ENCODE results near the gene MUC4. TPM values are rescaled to one million over a fixed set of nuclear protein-coding genes. Genes with fewer than 3 reads are reported as not detected.

The MUC4 gene
- total RNA-seq, 1 experiment from 2014 or later: not detected

- Histone ChIP-seq H3K9ac (ENCODE audit: low read length) (no peak overlapping the region), H3K9me2 (replicated peaks; ENCODE audit: insufficient read depth, low read length) (no peaks in the 10 kb centered on the region), H3K4me2 (ENCODE audit: low read depth, low read length, poor library complexity, severe bottlenecking) (no peak overlapping the region), H3K36me3 (ENCODE audit: insufficient read depth, low read length) (peaks cover 9% of the 10 kb centered on the region; the same call in 1 of the 2 replicates), H4K20me1 (ENCODE audit: insufficient read depth, low read depth, low read length) (0 out of 2 replicates have a peak, but pooled peaks cover 4% of the 10 kb centered on the region), H3K27me3 (ENCODE audit: low read length) (no peaks in the 10 kb centered on the region), H3K4me3 (ENCODE audit: low read length) (no peak overlapping the region), H3K27ac (ENCODE audit: low read length) (no peak overlapping the region), H3K9me3 (ENCODE audit: low read length) (no peaks in the 10 kb centered on the region), H2AFZ (ENCODE audit: low read length) (no peak overlapping the region), H3K79me2 (ENCODE audit: low read length) (no peaks in the 10 kb centered on the region), H3K4me1 (ENCODE audit: low read length) (no peaks in the 10 kb centered on the region)
- no peak for DNase-seq
These were observed 111.9 kb downstream of the MUC4 start for GRCh38 chr3:195699860-195700259.

- Histone ChIP-seq H3K27me3 (ENCODE audit: low read length) (no peaks in the 10 kb centered on the region), H3K9ac (ENCODE audit: low read length) (no peak overlapping the region), H3K9me2 (replicated peaks; ENCODE audit: insufficient read depth, low read length) (no peaks in the 10 kb centered on the region), H2AFZ (ENCODE audit: low read length) (no peak overlapping the region), H3K4me2 (ENCODE audit: low read depth, low read length, poor library complexity, severe bottlenecking) (no peak overlapping the region), H3K4me3 (ENCODE audit: low read length) (no peak overlapping the region), H3K9me3 (ENCODE audit: low read length) (no peaks in the 10 kb centered on the region), H4K20me1 (ENCODE audit: insufficient read depth, low read depth, low read length) (0 out of 2 replicates have a peak, but pooled peaks cover 4% of the 10 kb centered on the region), H3K4me1 (ENCODE audit: low read length) (no peaks in the 10 kb centered on the region), H3K79me2 (ENCODE audit: low read length) (no peaks in the 10 kb centered on the region), H3K36me3 (ENCODE audit: insufficient read depth, low read length) (peaks cover 12% of the 10 kb centered on the region), H3K27ac (ENCODE audit: low read length) (no peak overlapping the region)
- no peak for DNase-seq
These were observed 112.3 kb downstream of the MUC4 start for GRCh38 chr3:195699388-195699771.

GRCh38 chr3:195698647-195699387 lies 112.9 kb downstream of the MUC4 start:
- DNase-seq: no peak
- no peak overlapping the region for H3K4me2 ChIP-seq (ENCODE audit: low read depth, low read length, poor library complexity, severe bottlenecking)
- no peak overlapping the region for H2AFZ ChIP-seq (ENCODE audit: low read length)
- H4K20me1 ChIP-seq (ENCODE audit: insufficient read depth, low read depth, low read length): no peaks in the 10 kb centered on the region
- no peaks in the 10 kb centered on the region for H3K9me3 ChIP-seq (ENCODE audit: low read length)
- H3K79me2 ChIP-seq (ENCODE audit: low read length): no peaks in the 10 kb centered on the region
- H3K9ac ChIP-seq (ENCODE audit: low read length): no peak overlapping the region
- H3K4me1 ChIP-seq (ENCODE audit: low read length): no peaks in the 10 kb centered on the region
- H3K27ac ChIP-seq (ENCODE audit: low read length): no peak overlapping the region
- no peaks in the 10 kb centered on the region for H3K27me3 ChIP-seq (ENCODE audit: low read length)
- peaks cover 18% of the 10 kb centered on the region for H3K36me3 ChIP-seq (ENCODE audit: insufficient read depth, low read length)
- no peaks in the 10 kb centered on the region for H3K9me2 ChIP-seq (replicated peaks; ENCODE audit: insufficient read depth, low read length)
- H3K4me3 ChIP-seq (ENCODE audit: low read length): no peak overlapping the region

GRCh38 chr3:195698325-195698646 lies 113.4 kb downstream of the MUC4 start:
- no peaks in the 10 kb centered on the region for H3K79me2 ChIP-seq (ENCODE audit: low read length)
- H3K9me2 ChIP-seq (replicated peaks; ENCODE audit: insufficient read depth, low read length): no peaks in the 10 kb centered on the region
- H3K4me2 ChIP-seq (ENCODE audit: low read depth, low read length, poor library complexity, severe bottlenecking): no peak overlapping the region
- no peaks in the 10 kb centered on the region for H4K20me1 ChIP-seq (ENCODE audit: insufficient read depth, low read depth, low read length)
- no peak overlapping the region for H2AFZ ChIP-seq (ENCODE audit: low read length)
- no peak overlapping the region for H3K4me3 ChIP-seq (ENCODE audit: low read length)
- H3K9me3 ChIP-seq (ENCODE audit: low read length): no peaks in the 10 kb centered on the region
- no peaks in the 10 kb centered on the region for H3K4me1 ChIP-seq (ENCODE audit: low read length)
- no peak overlapping the region for H3K9ac ChIP-seq (ENCODE audit: low read length)
- peaks cover 19% of the 10 kb centered on the region for H3K36me3 ChIP-seq (ENCODE audit: insufficient read depth, low read length)
- no peak for DNase-seq
- H3K27me3 ChIP-seq (ENCODE audit: low read length): no peaks in the 10 kb centered on the region
- H3K27ac ChIP-seq (ENCODE audit: low read length): no peak overlapping the region

GRCh38 chr3:195697582-195698324 lies 114.0 kb downstream of the MUC4 start:
- H2AFZ ChIP-seq (ENCODE audit: low read length): no peak overlapping the region
- no peaks in the 10 kb centered on the region for H3K27me3 ChIP-seq (ENCODE audit: low read length)
- H3K9ac ChIP-seq (ENCODE audit: low read length): no peak overlapping the region
- H3K4me3 ChIP-seq (ENCODE audit: low read length): no peak overlapping the region
- no peak for DNase-seq
- no peaks in the 10 kb centered on the region for H3K4me1 ChIP-seq (ENCODE audit: low read length)
- no peaks in the 10 kb centered on the region for H3K79me2 ChIP-seq (ENCODE audit: low read length)
- peaks cover 24% of the 10 kb centered on the region for H3K36me3 ChIP-seq (ENCODE audit: insufficient read depth, low read length)
- no peaks in the 10 kb centered on the region for H3K9me3 ChIP-seq (ENCODE audit: low read length)
- no peak overlapping the region for H3K27ac ChIP-seq (ENCODE audit: low read length)
- no peak overlapping the region for H3K4me2 ChIP-seq (ENCODE audit: low read depth, low read length, poor library complexity, severe bottlenecking)
- no peaks in the 10 kb centered on the region for H3K9me2 ChIP-seq (replicated peaks; ENCODE audit: insufficient read depth, low read length)
- H4K20me1 ChIP-seq (ENCODE audit: insufficient read depth, low read depth, low read length): no peaks in the 10 kb centered on the region

Small RNAs within 50 kb of the gene (small RNA-seq; reads per million reads assigned to genes)
- 0.12 reads per million for gene MIR570

Other genes starting within 250 kb of the MUC4 start
- gene APOD, start 228.0 kb downstream of the MUC4 start, total RNA-seq (2014; rRNA removed; shearing (Covaris generic); ENCODE audit: low replicate concordance): 0.18 TPM in 1 of 2 replicates, not detected in the other
- gene MUC20, start 91.0 kb downstream of the MUC4 start, total RNA-seq (2014; rRNA removed; shearing (Covaris generic); ENCODE audit: low replicate concordance): 0.22 and 1.6 TPM in 2 replicates
- gene TNK2, start 96.6 kb upstream of the MUC4 start, total RNA-seq (2014; rRNA removed; shearing (Covaris generic); ENCODE audit: low replicate concordance): 25.5 and 26.0 TPM in 2 replicates

Data from Karpas-422 (cell line).